Measurements from ENCODE around the gene USP21.

DNA sequence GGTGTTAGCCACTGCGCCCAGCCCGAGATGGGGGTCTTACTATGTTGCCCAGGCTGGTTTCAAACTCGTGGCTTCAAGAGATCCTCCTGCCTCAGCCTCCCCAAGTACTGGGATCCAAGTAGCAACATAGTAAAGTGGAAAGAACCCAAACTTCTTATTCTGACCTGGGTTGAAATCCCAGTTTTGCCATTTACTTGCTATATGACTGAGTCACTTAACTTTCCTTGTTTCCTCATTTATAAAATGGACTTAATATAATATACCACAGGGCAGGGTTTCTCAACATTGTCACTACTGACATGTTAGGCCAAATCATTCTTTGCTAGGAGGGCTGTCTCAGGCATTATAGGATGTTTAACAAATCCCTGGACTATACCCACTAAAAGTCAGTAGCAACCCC, 48.2 kb upstream of the USP21 start:
- TF ChIP-seq, protein P1, sequence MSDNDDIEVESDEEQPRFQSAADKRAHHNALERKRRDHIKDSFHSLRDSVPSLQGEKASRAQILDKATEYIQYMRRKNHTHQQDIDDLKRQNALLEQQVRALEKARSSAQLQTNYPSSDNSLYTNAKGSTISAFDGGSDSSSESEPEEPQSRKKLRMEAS (IDR thresholded peaks at IDR 0.05) = no peak
- TF ChIP-seq RAD21 (IDR thresholded peaks at IDR 0.05; ENCODE audit: low read depth) (no peak), EP300 (IDR thresholded peaks at IDR 0.05; ENCODE audit: borderline replicate concordance) (no peak), TAF1 (IDR thresholded peaks at IDR 0.05; ENCODE audit: low read depth) (no peak), CEBPB (IDR thresholded peaks at IDR 0.05) (no peak), YY1 (IDR thresholded peaks at IDR 0.05; ENCODE audit: low read depth) (no peak), TEAD4 (IDR thresholded peaks at IDR 0.05) (no peak), ZBTB7A (IDR thresholded peaks at IDR 0.05; ENCODE audit: low read depth) (no peak)
- TF ChIP-seq, protein P2, sequence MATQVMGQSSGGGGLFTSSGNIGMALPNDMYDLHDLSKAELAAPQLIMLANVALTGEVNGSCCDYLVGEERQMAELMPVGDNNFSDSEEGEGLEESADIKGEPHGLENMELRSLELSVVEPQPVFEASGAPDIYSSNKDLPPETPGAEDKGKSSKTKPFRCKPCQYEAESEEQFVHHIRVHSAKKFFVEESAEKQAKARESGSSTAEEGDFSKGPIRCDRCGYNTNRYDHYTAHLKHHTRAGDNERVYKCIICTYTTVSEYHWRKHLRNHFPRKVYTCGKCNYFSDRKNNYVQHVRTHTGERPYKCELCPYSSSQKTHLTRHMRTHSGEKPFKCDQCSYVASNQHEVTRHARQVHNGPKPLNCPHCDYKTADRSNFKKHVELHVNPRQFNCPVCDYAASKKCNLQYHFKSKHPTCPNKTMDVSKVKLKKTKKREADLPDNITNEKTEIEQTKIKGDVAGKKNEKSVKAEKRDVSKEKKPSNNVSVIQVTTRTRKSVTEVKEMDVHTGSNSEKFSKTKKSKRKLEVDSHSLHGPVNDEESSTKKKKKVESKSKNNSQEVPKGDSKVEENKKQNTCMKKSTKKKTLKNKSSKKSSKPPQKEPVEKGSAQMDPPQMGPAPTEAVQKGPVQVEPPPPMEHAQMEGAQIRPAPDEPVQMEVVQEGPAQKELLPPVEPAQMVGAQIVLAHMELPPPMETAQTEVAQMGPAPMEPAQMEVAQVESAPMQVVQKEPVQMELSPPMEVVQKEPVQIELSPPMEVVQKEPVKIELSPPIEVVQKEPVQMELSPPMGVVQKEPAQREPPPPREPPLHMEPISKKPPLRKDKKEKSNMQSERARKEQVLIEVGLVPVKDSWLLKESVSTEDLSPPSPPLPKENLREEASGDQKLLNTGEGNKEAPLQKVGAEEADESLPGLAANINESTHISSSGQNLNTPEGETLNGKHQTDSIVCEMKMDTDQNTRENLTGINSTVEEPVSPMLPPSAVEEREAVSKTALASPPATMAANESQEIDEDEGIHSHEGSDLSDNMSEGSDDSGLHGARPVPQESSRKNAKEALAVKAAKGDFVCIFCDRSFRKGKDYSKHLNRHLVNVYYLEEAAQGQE (IDR thresholded peaks at IDR 0.05; ENCODE audit: low read depth) = no peak

Data from Ishikawa (cell line).